ENCODE data around the gene HOXA6. TPM values are rescaled to one million over a fixed set of nuclear protein-coding genes. Genes with fewer than 3 reads are reported as not detected.

Gene HOXA6
- total RNA-seq, 1 donor from 2014 or later: not detected

- Mint-ChIP-seq H3K27ac (no peak overlapping the region), H3K36me3 (peaks cover 4% of the 10 kb centered on the region), H3K9me3 (peaks cover 23% of the 10 kb centered on the region), H3K4me3 (no peak overlapping the region), H3K4me1 (peaks cover 10% of the 10 kb centered on the region), H3K27me3 (ENCODE audit: insufficient read depth, low read depth) (peaks cover 95% of the 10 kb centered on the region)
- no peaks in the 10 kb centered on the region for H3K36me3 ChIP-seq
- no peaks in the 10 kb centered on the region for H3K9me3 ChIP-seq (ENCODE audit: low read depth)
- H3K4me3 ChIP-seq: no peak overlapping the region
- peaks cover 79% of the 10 kb centered on the region for H4K20me1 ChIP-seq (ENCODE audit: low read depth)
- TF ChIP-seq EZH2phosphoT487 (IDR thresholded peaks at IDR 0.05): no peak
- TF ChIP-seq CTCF (IDR thresholded peaks at IDR 0.05): no peak
- no peak for TF ChIP-seq EZH2 (IDR thresholded peaks at IDR 0.05)
- H3K4me1 ChIP-seq: no peaks in the 10 kb centered on the region
- no peak overlapping the region for H3K4me2 ChIP-seq
- H2AFZ ChIP-seq (replicated peaks): no peak overlapping the region
- no peak for DNase-seq (ENCODE audit: low spot score)
- H3K9ac ChIP-seq: no peak overlapping the region
- no peaks in the 10 kb centered on the region for H3F3A ChIP-seq (ENCODE audit: low read depth)
- peaks cover 100% of the 10 kb centered on the region for H3K27me3 ChIP-seq
- no peak overlapping the region for H3K27ac ChIP-seq
- no peaks in the 10 kb centered on the region for H3K79me2 ChIP-seq (ENCODE audit: low read depth)
Measured at GRCh38 chr7:27154369-27154768, 6.8 kb upstream of the HOXA6 start.

GRCh38 chr7:27153526-27153925 is 6.0 kb upstream of the HOXA6 start:
- H3F3A ChIP-seq (ENCODE audit: low read depth): no peaks in the 10 kb centered on the region
- peaks cover 82% of the 10 kb centered on the region for H4K20me1 ChIP-seq (ENCODE audit: low read depth)
- peaks cover 94% of the 10 kb centered on the region for H3K27me3 Mint-ChIP-seq (ENCODE audit: insufficient read depth, low read depth)
- H2AFZ ChIP-seq (replicated peaks): no peak overlapping the region
- no peak overlapping the region for H3K27ac ChIP-seq
- no peak overlapping the region for H3K4me2 ChIP-seq
- no peak overlapping the region for H3K27ac Mint-ChIP-seq
- peak overlapping the region; percentile 53 for H3K4me3 Mint-ChIP-seq
- H3K36me3 ChIP-seq: no peaks in the 10 kb centered on the region
- TF ChIP-seq EZH2phosphoT487 (IDR thresholded peaks at IDR 0.05) (no peak), EZH2 (IDR thresholded peaks at IDR 0.05) (no peak), CTCF (IDR thresholded peaks at IDR 0.05) (no peak)
- no peaks in the 10 kb centered on the region for H3K4me1 ChIP-seq
- H3K79me2 ChIP-seq (ENCODE audit: low read depth): no peaks in the 10 kb centered on the region
- peaks cover 100% of the 10 kb centered on the region for H3K27me3 ChIP-seq
- H3K4me1 Mint-ChIP-seq: peaks cover 10% of the 10 kb centered on the region
- DNase-seq (ENCODE audit: low spot score): no peak
- H3K9me3 Mint-ChIP-seq: peaks cover 20% of the 10 kb centered on the region
- peaks cover 4% of the 10 kb centered on the region for H3K36me3 Mint-ChIP-seq
- H3K9me3 ChIP-seq (ENCODE audit: low read depth): no peaks in the 10 kb centered on the region
- no peak overlapping the region for H3K9ac ChIP-seq
- no peak overlapping the region for H3K4me3 ChIP-seq

GRCh38 chr7:27152816-27153442 is 5.4 kb upstream of the HOXA6 start:
- Histone ChIP-seq H2AFZ (replicated peaks) (no peak overlapping the region), H4K20me1 (ENCODE audit: low read depth) (peaks cover 76% of the 10 kb centered on the region), H3K79me2 (ENCODE audit: low read depth) (no peaks in the 10 kb centered on the region), H3K9ac (no peak overlapping the region), H3F3A (ENCODE audit: low read depth) (no peaks in the 10 kb centered on the region), H3K27me3 (peaks cover 100% of the 10 kb centered on the region), H3K4me2 (no peak overlapping the region), H3K9me3 (ENCODE audit: low read depth) (no peaks in the 10 kb centered on the region), H3K36me3 (no peaks in the 10 kb centered on the region), H3K4me3 (no peak overlapping the region), H3K4me1 (no peaks in the 10 kb centered on the region), H3K27ac (no peak overlapping the region)
- no peak for TF ChIP-seq CTCF (IDR thresholded peaks at IDR 0.05)
- peak; percentile 61 for TF ChIP-seq EZH2phosphoT487 (IDR thresholded peaks at IDR 0.05)
- peak; percentile 79 for TF ChIP-seq EZH2 (IDR thresholded peaks at IDR 0.05)
- peak overlapping the region; percentile 53 for H3K4me3 Mint-ChIP-seq
- DNase-seq (ENCODE audit: low spot score): no peak
- no peak overlapping the region for H3K27ac Mint-ChIP-seq
- peaks cover 2% of the 10 kb centered on the region for H3K36me3 Mint-ChIP-seq
- H3K4me1 Mint-ChIP-seq: peaks cover 10% of the 10 kb centered on the region
- H3K9me3 Mint-ChIP-seq: peaks cover 19% of the 10 kb centered on the region
- peaks cover 94% of the 10 kb centered on the region for H3K27me3 Mint-ChIP-seq (ENCODE audit: insufficient read depth, low read depth)

Data from neural progenitor cell (in vitro differentiated cells).